Lower leg skin (tissue), 3 donors: Measurements from ENCODE around the gene LAMC3.

Source experiments
- POLR2A ChIP-seq, 2 donors: fragments of 450-650 bp; IDR thresholded peaks; one replicate each; pipeline ENCODE4 v1.6.1; 2016 to 2017; ENCODE audit warnings: antibody characterized with exemption in 2 of 2, mild to moderate bottlenecking in 1 of 2, moderate library complexity in 1 of 2
- TF ChIP-seq, protein P1 (sequence below), 3 donors: fragments of 450-650 bp; IDR thresholded peaks; one replicate each; pipeline ENCODE4 v1.5.1; 2016; ENCODE audit warnings: antibody characterized with exemption in 3 of 3, mild to moderate bottlenecking in 3 of 3, moderate library complexity in 2 of 3

DNA sequence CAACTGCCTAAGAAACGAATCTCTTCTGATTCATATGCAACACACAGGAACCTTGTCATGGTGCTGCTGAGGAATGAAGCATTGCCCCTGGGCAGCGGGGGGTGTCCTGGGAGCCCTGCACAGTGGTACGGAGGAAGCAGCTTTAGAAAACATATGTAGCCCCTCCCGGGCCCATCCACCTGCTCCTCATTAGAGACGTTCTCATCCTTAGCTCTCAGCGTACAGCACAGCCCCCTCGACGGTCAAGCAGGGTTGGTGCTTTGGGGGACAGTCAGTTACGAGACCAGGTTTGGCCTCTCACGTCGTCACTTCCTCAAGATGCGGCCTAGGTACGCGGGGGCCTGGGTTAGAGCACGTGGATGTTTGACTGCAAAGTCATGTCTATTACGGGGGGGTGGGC is 28.4 kb upstream of the LAMC3 start:
- TF ChIP-seq, protein P1, sequence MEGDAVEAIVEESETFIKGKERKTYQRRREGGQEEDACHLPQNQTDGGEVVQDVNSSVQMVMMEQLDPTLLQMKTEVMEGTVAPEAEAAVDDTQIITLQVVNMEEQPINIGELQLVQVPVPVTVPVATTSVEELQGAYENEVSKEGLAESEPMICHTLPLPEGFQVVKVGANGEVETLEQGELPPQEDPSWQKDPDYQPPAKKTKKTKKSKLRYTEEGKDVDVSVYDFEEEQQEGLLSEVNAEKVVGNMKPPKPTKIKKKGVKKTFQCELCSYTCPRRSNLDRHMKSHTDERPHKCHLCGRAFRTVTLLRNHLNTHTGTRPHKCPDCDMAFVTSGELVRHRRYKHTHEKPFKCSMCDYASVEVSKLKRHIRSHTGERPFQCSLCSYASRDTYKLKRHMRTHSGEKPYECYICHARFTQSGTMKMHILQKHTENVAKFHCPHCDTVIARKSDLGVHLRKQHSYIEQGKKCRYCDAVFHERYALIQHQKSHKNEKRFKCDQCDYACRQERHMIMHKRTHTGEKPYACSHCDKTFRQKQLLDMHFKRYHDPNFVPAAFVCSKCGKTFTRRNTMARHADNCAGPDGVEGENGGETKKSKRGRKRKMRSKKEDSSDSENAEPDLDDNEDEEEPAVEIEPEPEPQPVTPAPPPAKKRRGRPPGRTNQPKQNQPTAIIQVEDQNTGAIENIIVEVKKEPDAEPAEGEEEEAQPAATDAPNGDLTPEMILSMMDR (IDR thresholded peaks at IDR 0.05) = no peak
- TF ChIP-seq POLR2A (IDR thresholded peaks at IDR 0.05) = no peak
